ENCODE measurements around the gene SQSTM1. TPM values are rescaled to one million over a fixed set of nuclear protein-coding genes. Genes with fewer than 3 reads are reported as not detected.

SQSTM1 gene
- 100 to 1,000 TPM; 266 to 747 (median 402) TPM for total RNA-seq
- 100 to 1,000 TPM; 177 to 266 TPM for polyA plus RNA-seq
- long read RNA-seq, donor 1, transcript SQSTM1-201 (7 exons, 2,253 nt) = minor isoform, 12 of 325 reads
- long read RNA-seq, donor 1, transcript SQSTM1-202 (8 exons, 2,986 nt) = major isoform, 155 of 325 reads
- long read RNA-seq, donor 1, partial matches to known transcripts = 34 of 325 reads
- long read RNA-seq, donor 1, other reads (novel, unspliced or antisense) = 123 of 325 reads
- long read RNA-seq, donor 2, transcript SQSTM1-201 (7 exons, 2,253 nt) = minor isoform, 10 of 1,043 reads
- long read RNA-seq, donor 2, transcript SQSTM1-202 (8 exons, 2,986 nt) = major isoform, 691 of 1,043 reads
- long read RNA-seq, donor 2, partial matches to known transcripts = 231 of 1,043 reads
- long read RNA-seq, donor 2, other reads (novel, unspliced or antisense) = 110 of 1,043 reads
- long read RNA-seq, donor 3, transcript SQSTM1-201 (7 exons, 2,253 nt) = minor isoform, 13 of 346 reads
- long read RNA-seq, donor 3, transcript SQSTM1-202 (8 exons, 2,986 nt) = major isoform, 190 of 346 reads
- long read RNA-seq, donor 3, partial matches to known transcripts = 31 of 346 reads
- long read RNA-seq, donor 3, other reads (novel, unspliced or antisense) = 112 of 346 reads

- H3K4me3 ChIP-seq = peak within 1 kb of the TSS; percentile 67 to 100 (median 99)
- H3K27ac ChIP-seq = peak within 1 kb of the TSS; percentile 98 to 100 (median 99)
- peak; percentile 55 to 74 (median 71) for ATAC-seq
- peak; percentile 88 to 94 (median 88) for DNase-seq
- peaks cover 0 to 39% (median 32%) of the 10 kb centered on the region in 9 donors for H3K36me3 ChIP-seq
- H3K27me3 ChIP-seq = no peaks in the 10 kb centered on the region
- intact Hi-C loops (cut with DNase I) = loop anchor here in 5 of 10 donors (1.0 to 10.0 kb wide), 5 partner anchors 14 to 196 kb away; partner anchors contain the start of genes MRNIP (in 4 of the 5), MGAT4B (in 2 of the 5) and HNRNPH1 (in 1 of the 5)
- TF ChIP-seq CTCF (IDR thresholded peaks at IDR 0.05) (peak in 1 of 12 donors; percentile 12), POLR2A (IDR thresholded peaks at IDR 0.05) (peak; percentile 92 to 99)
- no peaks in the 10 kb centered on the region for H3K9me3 ChIP-seq
- 0 to 1% (median 1%) methylated on average over 12 to 81 of the region's 81 CpGs for WGBS, 4 donors
- peaks cover 24 to 79% (median 70%) of the 10 kb centered on the region in 12 donors for H3K4me1 ChIP-seq
These were observed at the start of gene SQSTM1 for GRCh38 chr5:179820483-179821297. Gene SQSTM1, plus strand, starts transcription at chr5:179820905. Its CDS starts 32 bp downstream, at chr5:179820937.

GRCh38 chr5:179771311-179771895, 49.3 kb upstream of the SQSTM1 start:
- H3K9me3 ChIP-seq = no peaks in the 10 kb centered on the region
- no peak overlapping the region for H3K27ac ChIP-seq
- H3K4me3 ChIP-seq = no peak overlapping the region
- WGBS, 4 donors = 79 to 87% (median 85%) methylated on average over 4 of the region's 4 CpGs
- ATAC-seq (no peak), DNase-seq (no peak)
- H3K36me3 ChIP-seq = peaks cover 2 to 100% (median 90%) of the 10 kb centered on the region in 9 donors
- no peaks in the 10 kb centered on the region for H3K27me3 ChIP-seq
- intact Hi-C loops (cut with DNase I) = no loop called here
- H3K4me1 ChIP-seq = peaks cover 0 to 47% (median 6%) of the 10 kb centered on the region in 12 donors
- TF ChIP-seq POLR2A (IDR thresholded peaks at IDR 0.05) = no peak
- TF ChIP-seq CTCF (IDR thresholded peaks at IDR 0.05) = no peak

- intact Hi-C loops (cut with DNase I) = no loop called here
- peaks cover 0 to 47% (median 2%) of the 10 kb centered on the region in 12 donors for H3K4me1 ChIP-seq
- H3K4me3 ChIP-seq = no peak overlapping the region
- ATAC-seq = no peak
- H3K9me3 ChIP-seq = no peaks in the 10 kb centered on the region
- peaks cover 2 to 100% (median 87%) of the 10 kb centered on the region in 9 donors for H3K36me3 ChIP-seq
- H3K27me3 ChIP-seq = no peaks in the 10 kb centered on the region
- DNase-seq = no peak
- TF ChIP-seq POLR2A (IDR thresholded peaks at IDR 0.05) (no peak), CTCF (IDR thresholded peaks at IDR 0.05) (no peak)
- no peak overlapping the region for H3K27ac ChIP-seq
- WGBS, 4 donors = 90 to 97% (median 92%) methylated on average over 6 of the region's 6 CpGs
These were observed 48.4 kb upstream of the SQSTM1 start for GRCh38 chr5:179772351-179772750.
